Right cardiac atrium (tissue), 5 donors: ENCODE measurements around the gene UBE2M. TPM values are rescaled to one million over a fixed set of nuclear protein-coding genes. Genes with fewer than 3 reads are reported as not detected.
A peak's percentile ranks its signal among the peaks of the same experiment; 100 is the strongest.
"Not testable (repeated sequence)": the region's sequence is repeated elsewhere in the genome, so short reads cannot be mapped to it uniquely, and the experiment has no call there.

Source experiments
- ATAC-seq, 2 donors: fragments of 200-7000 bp; cut with Tn5 transposase; one replicate each; pipeline versions ENCODE4 v1.8.0 to v1.9.1; 2020; ENCODE audit warnings: moderate library complexity in 2 of 2, mild to moderate bottlenecking in 1 of 2
- DNase-seq, 3 donors: peaks; one replicate each; pipeline ENCODE4 v3.0.0-alpha.2; 2020
- H3K27ac ChIP-seq: one replicate; pipeline ENCODE4 v1.5.1; 2013; ENCODE audit warnings: mild to moderate bottlenecking, low read length, control low read depth, moderate library complexity
- H3K27me3 ChIP-seq: one replicate; pipeline ENCODE4 v1.6.1; 2013; ENCODE audit not compliant: control insufficient read depth, insufficient read depth
- H3K4me1 ChIP-seq: one replicate; pipeline ENCODE4 v1.6.1; 2013; ENCODE audit warnings: low read length; ENCODE audit not compliant: control insufficient read depth, insufficient read depth
- H3K4me3 ChIP-seq: one replicate; pipeline ENCODE4 v1.5.1; 2013; ENCODE audit warnings: low read length, control low read depth
- H3K9me3 ChIP-seq: one replicate; pipeline ENCODE4 v1.6.1; 2013; ENCODE audit warnings: low read length; ENCODE audit not compliant: control insufficient read depth
- WGBS: extraction: QIAGEN DNeasy Blood & Tissue Kit; methylation state at CpG from one replicate; pipeline ENCODE4 v1.1.7; 2013; 5-methylcytosine and 5-hydroxymethylcytosine counted together
- intact Hi-C, 4 donors: fragments of 100-400 bp; cut with DNase I; formaldehyde crosslinking; loops; one replicate each; pipeline versions ENCODE4 v1.11.0 to v1.14.0; 2022 to 2023
- polyA plus RNA-seq: library from polyadenylated mRNA; stranded (reverse); fragments of 200-250 nt; gene quantifications from one replicate; pipeline ENCODE4 v1.2.3, GENCODE V29; 2013
- total RNA-seq, 4 donors: library from RNA; stranded (reverse); fragmentation: NEBNext Ultra II Directional; extraction: Animal tissue kit (Norgen Biotek cat#: 25700); gene quantifications; one replicate each; pipeline ENCODE4 v1.2.1, GENCODE V29; 2021
- donor health status: healthy with polysubstance abuse.
- donor health status: DM: no; HTN: yes; CAD: no.
- donor health status: DM: no; HTN: no; CAD: no.
- donor health status: DM: no; HTN: yes; CAD: no; lungs with severe emphysema.
- donor health status: DM: yes; HTN: yes; CAD: no.

Gene UBE2M
- total and polyA plus RNA-seq, 5 donors, result 92.7 to 137 (median 119) TPM

GRCh38 chr19:58579473-58580142 lies 21.2 kb upstream of the UBE2M start:
- DNase-seq (peak in 2 of 3 donors; percentile 22 to 23), ATAC-seq (no peak)
- H3K27ac ChIP-seq, result no peak overlapping the region
- H3K27me3 ChIP-seq, result no peaks in the 10 kb centered on the region
- no peaks in the 10 kb centered on the region for H3K4me1 ChIP-seq
- WGBS, result 89% methylated on average over 8 of the region's 8 CpGs
- no peak overlapping the region for H3K4me3 ChIP-seq
- H3K9me3 ChIP-seq, result no peaks in the 10 kb centered on the region
- intact Hi-C loops, result no loop called here

GRCh38 chr19:58578012-58578925 lies 19.9 kb upstream of the UBE2M start:
- H3K9me3 ChIP-seq, result no peaks in the 10 kb centered on the region
- no peaks in the 10 kb centered on the region for H3K4me1 ChIP-seq
- H3K27ac ChIP-seq, result no peak overlapping the region
- no peaks in the 10 kb centered on the region for H3K27me3 ChIP-seq
- DNase-seq (peak in 2 of 3 donors; percentile 37 to 38), ATAC-seq (no peak)
- intact Hi-C loops, result no loop called here
- no peak overlapping the region for H3K4me3 ChIP-seq
- 89% methylated on average over 11 of the region's 11 CpGs for WGBS

- H3K27ac ChIP-seq, intact Hi-C loops, H3K4me3 ChIP-seq, H3K9me3 ChIP-seq, H3K4me1 ChIP-seq, ATAC-seq, H3K27me3 ChIP-seq: not testable (repeated sequence)
- 96% methylated on average over 2 of the region's 2 CpGs for WGBS
- peak in 1 of 3 donors; percentile 23 for DNase-seq
These were observed 19.2 kb upstream of the UBE2M start for GRCh38 chr19:58577581-58577980.

GRCh38 chr19:58575183-58576041 lies 17.0 kb upstream of the UBE2M start:
- no peaks in the 10 kb centered on the region for H3K9me3 ChIP-seq
- DNase-seq (peak; percentile 94 to 97 (median 97)), ATAC-seq (peak; percentile 79 to 80)
- H3K27ac ChIP-seq, result peak overlapping the region; percentile 69
- no peaks in the 10 kb centered on the region for H3K27me3 ChIP-seq
- peak overlapping the region; percentile 46 for H3K4me3 ChIP-seq
- peaks cover 3% of the 10 kb centered on the region for H3K4me1 ChIP-seq
- intact Hi-C loops, result no loop called here
- under 1% methylated on average over 66 of the region's 66 CpGs for WGBS

GRCh38 chr19:58573658-58574164 lies 15.3 kb upstream of the UBE2M start:
- ATAC-seq (no peak), DNase-seq (no peak)
- H3K9me3 ChIP-seq, result no peaks in the 10 kb centered on the region
- intact Hi-C loops, result no loop called here
- 2% methylated on average over 20 of the region's 20 CpGs for WGBS
- H3K4me1 ChIP-seq, result peaks cover 3% of the 10 kb centered on the region
- H3K27me3 ChIP-seq, result no peaks in the 10 kb centered on the region
- H3K4me3 ChIP-seq, result peak overlapping the region; percentile 37
- peak overlapping the region; percentile 66 for H3K27ac ChIP-seq

- Histone ChIP-seq H3K27ac (peak within 1 kb of the TSS; percentile 88), H3K4me1 (peaks cover 3% of the 10 kb centered on the region), H3K4me3 (peak within 1 kb of the TSS; percentile 37), H3K27me3 (no peaks in the 10 kb centered on the region), H3K9me3 (no peaks in the 10 kb centered on the region)
- intact Hi-C loops, result no loop called here
- DNase-seq, result peak; percentile 100
- WGBS, result under 1% methylated on average over 75 of the region's 75 CpGs
- peak; percentile 84 to 86 for ATAC-seq
These were observed 14.6 kb upstream of the UBE2M start, which contains the start of gene MZF1 for GRCh38 chr19:58572818-58573657. Gene MZF1 (minus strand): TSS chr19:58573335. CDS start chr19:58571389, 1,946 bp downstream.

- no peaks in the 10 kb centered on the region for H3K27me3 ChIP-seq
- H3K27ac ChIP-seq, result peak overlapping the region; percentile 65
- peaks cover 3% of the 10 kb centered on the region for H3K4me1 ChIP-seq
- intact Hi-C loops, result no loop called here
- 44% methylated on average over 24 of the region's 24 CpGs for WGBS
- ATAC-seq (no peak), DNase-seq (peak in 1 of 3 donors; percentile 22)
- H3K9me3 ChIP-seq, result no peaks in the 10 kb centered on the region
- peak overlapping the region; percentile 37 for H3K4me3 ChIP-seq
These were observed 13.8 kb upstream of the UBE2M start for GRCh38 chr19:58572026-58572817.

- intact Hi-C loops, result no loop called here
- 96% methylated on average over 8 of the region's 8 CpGs for WGBS
- no peaks in the 10 kb centered on the region for H3K27me3 ChIP-seq
- no peak overlapping the region for H3K4me3 ChIP-seq
- no peaks in the 10 kb centered on the region for H3K9me3 ChIP-seq
- DNase-seq (peak; percentile 9 to 35 (median 28)), ATAC-seq (no peak)
- peaks cover 3% of the 10 kb centered on the region for H3K4me1 ChIP-seq
- H3K27ac ChIP-seq, result no peak overlapping the region
These were observed 13.2 kb upstream of the UBE2M start for GRCh38 chr19:58571575-58571947.

- WGBS, result 90% methylated on average over 25 of the region's 25 CpGs
- H3K4me3 ChIP-seq, result no peak overlapping the region
- no peak overlapping the region for H3K27ac ChIP-seq
- no peaks in the 10 kb centered on the region for H3K9me3 ChIP-seq
- ATAC-seq (no peak), DNase-seq (peak; percentile 32 to 69 (median 53))
- H3K4me1 ChIP-seq, result peaks cover 3% of the 10 kb centered on the region
- no peaks in the 10 kb centered on the region for H3K27me3 ChIP-seq
- intact Hi-C loops, result no loop called here
These were observed 12.6 kb upstream of the UBE2M start for GRCh38 chr19:58570770-58571574.
